ENCODE data around the gene OVOL1.
A peak's percentile ranks its signal among the peaks of the same experiment; 100 is the strongest.
"Not testable (repeated sequence)": the region's sequence is repeated elsewhere in the genome, so short reads cannot be mapped to it uniquely, and the experiment has no call there.

OVOL1 gene

GRCh38 chr11:65744026-65744698 lies 42.7 kb upstream of the OVOL1 start:
- DNase-seq (ENCODE audit: low read depth): peak; percentile 60

GRCh38 chr11:65744699-65745042 lies 42.2 kb upstream of the OVOL1 start:
- no peak for DNase-seq (ENCODE audit: low read depth)
- no peak overlapping the region for H3K4me3 ChIP-seq (ENCODE audit: low read depth, low read length)
- TF ChIP-seq, protein P1, sequence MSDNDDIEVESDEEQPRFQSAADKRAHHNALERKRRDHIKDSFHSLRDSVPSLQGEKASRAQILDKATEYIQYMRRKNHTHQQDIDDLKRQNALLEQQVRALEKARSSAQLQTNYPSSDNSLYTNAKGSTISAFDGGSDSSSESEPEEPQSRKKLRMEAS (IDR thresholded peaks at IDR 0.05; ENCODE audit: low read depth, low read length): no peak
- TF ChIP-seq MYC (IDR thresholded peaks at IDR 0.05; ENCODE audit: low read depth, low read length) (no peak), POLR2A (IDR thresholded peaks at IDR 0.05; ENCODE audit: extremely low read depth, insufficient read length) (no peak)
- TF ChIP-seq, protein P2, sequence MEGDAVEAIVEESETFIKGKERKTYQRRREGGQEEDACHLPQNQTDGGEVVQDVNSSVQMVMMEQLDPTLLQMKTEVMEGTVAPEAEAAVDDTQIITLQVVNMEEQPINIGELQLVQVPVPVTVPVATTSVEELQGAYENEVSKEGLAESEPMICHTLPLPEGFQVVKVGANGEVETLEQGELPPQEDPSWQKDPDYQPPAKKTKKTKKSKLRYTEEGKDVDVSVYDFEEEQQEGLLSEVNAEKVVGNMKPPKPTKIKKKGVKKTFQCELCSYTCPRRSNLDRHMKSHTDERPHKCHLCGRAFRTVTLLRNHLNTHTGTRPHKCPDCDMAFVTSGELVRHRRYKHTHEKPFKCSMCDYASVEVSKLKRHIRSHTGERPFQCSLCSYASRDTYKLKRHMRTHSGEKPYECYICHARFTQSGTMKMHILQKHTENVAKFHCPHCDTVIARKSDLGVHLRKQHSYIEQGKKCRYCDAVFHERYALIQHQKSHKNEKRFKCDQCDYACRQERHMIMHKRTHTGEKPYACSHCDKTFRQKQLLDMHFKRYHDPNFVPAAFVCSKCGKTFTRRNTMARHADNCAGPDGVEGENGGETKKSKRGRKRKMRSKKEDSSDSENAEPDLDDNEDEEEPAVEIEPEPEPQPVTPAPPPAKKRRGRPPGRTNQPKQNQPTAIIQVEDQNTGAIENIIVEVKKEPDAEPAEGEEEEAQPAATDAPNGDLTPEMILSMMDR (IDR thresholded peaks at IDR 0.05; ENCODE audit: low read depth, low read length): no peak

More at GRCh38 chr11:65744026-65744698, 42.7 kb upstream of the OVOL1 start:
- H3K4me3 ChIP-seq (ENCODE audit: low read depth, low read length): no peak overlapping the region
- TF ChIP-seq, protein P2 (IDR thresholded peaks at IDR 0.05; ENCODE audit: low read depth, low read length): peak; percentile 33
- no peak for TF ChIP-seq MYC (IDR thresholded peaks at IDR 0.05; ENCODE audit: low read depth, low read length)

DNA sequence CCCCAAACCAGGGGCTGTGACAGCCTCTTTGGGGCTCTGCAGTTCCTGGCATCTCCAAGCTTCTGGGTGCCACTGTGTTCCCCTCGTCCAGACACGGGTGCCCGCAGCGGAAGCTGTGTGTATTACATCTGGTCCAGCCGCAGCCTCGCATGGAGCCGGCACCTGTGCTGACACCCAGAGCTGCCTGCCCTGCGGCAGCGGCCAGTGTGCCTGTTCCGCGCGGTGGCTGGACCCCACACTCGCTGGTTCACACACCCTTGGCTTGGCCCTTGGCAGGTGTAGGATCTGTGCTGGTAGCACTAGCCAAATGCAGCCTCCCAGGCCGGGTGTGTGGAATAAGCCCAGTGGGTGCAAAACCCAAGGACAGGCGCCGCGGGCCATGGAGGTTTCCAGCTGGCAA lies 41.8 kb upstream of the OVOL1 start:
- no peak overlapping the region for H3K4me3 ChIP-seq (ENCODE audit: low read depth, low read length)
- TF ChIP-seq MYC (IDR thresholded peaks at IDR 0.05; ENCODE audit: low read depth, low read length) (no peak), POLR2A (IDR thresholded peaks at IDR 0.05; ENCODE audit: extremely low read depth, insufficient read length) (no peak)
- TF ChIP-seq, protein P1 (IDR thresholded peaks at IDR 0.05; ENCODE audit: low read depth, low read length): no peak
- TF ChIP-seq, protein P2 (IDR thresholded peaks at IDR 0.05; ENCODE audit: low read depth, low read length): no peak
- DNase-seq (ENCODE audit: low read depth): no peak

DNA sequence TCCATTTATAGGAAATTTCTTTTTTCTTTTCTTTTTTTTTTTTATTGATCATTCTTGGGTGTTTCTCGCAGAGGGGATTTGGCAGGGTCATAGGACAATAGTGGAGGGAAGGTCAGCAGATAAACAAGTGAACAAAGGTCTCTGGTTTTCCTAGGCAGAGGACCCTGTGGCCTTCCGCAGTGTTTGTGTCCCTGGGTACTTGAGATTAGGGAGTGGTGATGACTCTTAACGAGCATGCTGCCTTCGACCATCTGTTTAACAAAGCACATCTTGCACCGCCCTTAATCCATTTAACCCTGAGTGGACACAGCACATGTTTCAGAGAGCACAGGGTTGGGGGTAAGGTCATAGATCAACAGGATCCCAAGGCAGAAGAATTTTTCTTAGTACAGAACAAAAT lies 24.7 kb upstream of the OVOL1 start:
- DNase-seq (ENCODE audit: low read depth); H3K4me3 ChIP-seq (ENCODE audit: low read depth, low read length): not testable (repeated sequence)

DNA sequence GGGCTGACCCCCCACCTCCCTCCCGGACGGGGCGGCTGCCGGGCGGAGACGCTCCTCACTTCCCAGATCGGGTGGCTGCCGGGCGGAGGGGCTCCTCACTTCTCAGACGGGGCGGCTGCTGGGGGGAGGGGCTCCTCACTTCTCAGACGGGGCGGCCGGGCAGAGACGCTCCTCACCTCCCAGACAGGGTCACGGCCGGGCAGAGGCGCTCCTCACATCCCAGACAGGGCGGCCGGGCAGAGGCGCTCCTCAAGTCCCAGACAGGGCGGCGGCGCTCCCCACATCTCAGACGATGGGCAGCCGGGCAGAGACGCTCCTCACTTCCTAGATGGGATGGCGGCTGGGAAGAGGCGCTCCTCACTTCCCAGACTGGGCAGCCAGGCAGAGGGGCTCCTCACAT lies 24.0 kb upstream of the OVOL1 start:
- not testable (repeated sequence) for DNase-seq (ENCODE audit: low read depth); H3K4me3 ChIP-seq (ENCODE audit: low read depth, low read length)

- no peak overlapping the region for H3K4me3 ChIP-seq (ENCODE audit: low read depth, low read length)
- no peak for DNase-seq (ENCODE audit: low read depth)
- TF ChIP-seq, protein P1 (IDR thresholded peaks at IDR 0.05; ENCODE audit: low read depth, low read length): no peak
- TF ChIP-seq POLR2A (IDR thresholded peaks at IDR 0.05; ENCODE audit: extremely low read depth, insufficient read length) (no peak), MYC (IDR thresholded peaks at IDR 0.05; ENCODE audit: low read depth, low read length) (no peak)
- TF ChIP-seq, protein P2 (IDR thresholded peaks at IDR 0.05; ENCODE audit: low read depth, low read length): no peak
Observed at GRCh38 chr11:65764434-65764833, 22.4 kb upstream of the OVOL1 start.

GRCh38 chr11:65766535-65766934 lies 20.3 kb upstream of the OVOL1 start:
- no peak overlapping the region for H3K4me3 ChIP-seq (ENCODE audit: low read depth, low read length)
- DNase-seq (ENCODE audit: low read depth): peak; percentile 66
- TF ChIP-seq, protein P2 (IDR thresholded peaks at IDR 0.05; ENCODE audit: low read depth, low read length): no peak
- TF ChIP-seq, protein P1 (IDR thresholded peaks at IDR 0.05; ENCODE audit: low read depth, low read length): no peak
- no peak for TF ChIP-seq POLR2A (IDR thresholded peaks at IDR 0.05; ENCODE audit: extremely low read depth, insufficient read length)
- TF ChIP-seq MYC (IDR thresholded peaks at IDR 0.05; ENCODE audit: low read depth, low read length): no peak
